GM12892 (cell line): ENCODE data around the gene RAB13.
A peak's percentile ranks its signal among the peaks of the same experiment; 100 is the strongest.

ENCODE experiments used
- POLR2A ChIP-seq: IDR thresholded peaks from 2 replicates; pipeline ENCODE4 v1.6.1; 2011; ENCODE audit warnings: low read depth, low read length, control low read depth
- TAF1 ChIP-seq: IDR thresholded peaks from 2 replicates; pipeline ENCODE4 v1.6.1; 2011; ENCODE audit warnings: low read depth, mild to moderate bottlenecking, control low read depth, low read length, borderline replicate concordance

- TF ChIP-seq TAF1 (no peak), POLR2A (0 out of 2 replicates have a peak, but pooled peaks have one; percentile 36)
Observed at GRCh38 chr1:153973525-153973924, 12.6 kb downstream of the RAB13 start.
